HCT116 (cell line): ENCODE results near the gene GPX3. TPM values are rescaled to one million over a fixed set of nuclear protein-coding genes. Genes with fewer than 3 reads are reported as not detected.

Source experiments
- ATAC-seq: fragments of 200-7000 bp; cut with Tn5 transposase; 2 replicates; pipeline ENCODE4 v1.9.1; 2020; ENCODE audit warnings: mild to moderate bottlenecking, moderate library complexity
- BruUV-seq: library from RNA; stranded (reverse); fragments of 400-500 nt; replicated peaks from 2 replicates; lab custom pipeline; 2021; lab: Mats Ljungman, UMichigan
- CTCF ChIA-PET: fragments of 300-600 bp; sonication (Branson Sonifier 250); formaldehyde crosslinking; loops from one replicate; lab custom pipeline; 2021; ENCODE audit warnings: antibody characterized with exemption; lab: Charles Lee
- POLR2A ChIA-PET: fragments of 300-600, 350-600 bp; sonication (Branson Sonifier 250); formaldehyde crosslinking; loops from one replicate; lab custom pipeline; 2021; ENCODE audit warnings: antibody characterized with exemption; lab: Charles Lee
- RAD21 ChIA-PET, 2 experiments: fragments of 300-600 bp; sonication (Branson Sonifier 250); formaldehyde crosslinking; loops; one replicate each; lab custom pipeline; 2023; ENCODE audit warnings: low total read pairs in 2 of 2; ENCODE audit not compliant: uncharacterized antibody in 2 of 2, unreplicated experiment in 2 of 2, low non-redundant PET in 1 of 2; lab: Charles Lee
- DNase-seq: peaks from one replicate; pipeline ENCODE4 v3.0.0-alpha.2; 2010; ENCODE audit warnings: low read depth, low spot score
- H2AFZ ChIP-seq: fragments of 200-600 bp; shearing (Covaris generic), sonication (generic); 2 replicates; pipeline ENCODE4 v1.6.1; 2017; ENCODE audit warnings: low read depth, mixed run types, mixed read lengths, antibody characterized with exemption, low read length; ENCODE audit not compliant: poor library complexity, severe bottlenecking
- H3K27ac ChIP-seq: 2 replicates; pipeline ENCODE4 v1.5.1; 2012; ENCODE audit warnings: low read depth, low read length
- H3K27me3 ChIP-seq: fragments of 200-600 bp; sonication (generic); 2 replicates; pipeline ENCODE4 v1.6.1; 2016; ENCODE audit warnings: mixed run types, low read length, mixed read lengths; ENCODE audit not compliant: insufficient read depth
- H3K36me3 ChIP-seq, 2 experiments: fragments of 200-500 bp in 1 of 2; fragments of 200-600 bp in 1 of 2; sonication (Bioruptor generic) in 1 of 2; sonication (generic) in 1 of 2; 2 replicates each; pipeline versions ENCODE4 v1.5.1 to v1.6.1; 2014 to 2016; ENCODE audit warnings: low read length in 2 of 2, inconsistent platforms in 1 of 2, mixed read lengths in 1 of 2, mixed run types in 1 of 2; ENCODE audit not compliant: insufficient read depth in 2 of 2, control insufficient read depth in 1 of 2
- H3K4me1 ChIP-seq, 2 experiments: fragments of 200-600 bp in 1 of 2; sonication (generic) in 1 of 2; 2 replicates each; pipeline versions ENCODE4 v1.5.1 to v1.6.1; 2012 to 2017; ENCODE audit warnings: low read length in 2 of 2, inconsistent platforms in 1 of 2, mild to moderate bottlenecking in 1 of 2, mixed read lengths in 1 of 2, mixed run types in 1 of 2, moderate library complexity in 1 of 2; ENCODE audit not compliant: insufficient read depth in 2 of 2, control insufficient read depth in 1 of 2
- H3K4me2 ChIP-seq: fragments of 200-600 bp; sonication (generic); 2 replicates; pipeline ENCODE4 v1.6.1; 2017; ENCODE audit warnings: mixed run types, low read length, mixed read lengths
- H3K4me3 ChIP-seq, 2 experiments: fragments of 200-600 bp in 1 of 2; sonication (generic) in 1 of 2; replicated peaks in 1 of 2; 2 replicates each; pipeline ENCODE4 v1.5.1; 2011 to 2016; ENCODE audit warnings: low read length in 2 of 2, control low read depth in 1 of 2, low read depth in 1 of 2, mild to moderate bottlenecking in 1 of 2, mixed read lengths in 1 of 2, mixed run types in 1 of 2
- H3K79me2 ChIP-seq: fragments of 200-600 bp; sonication (generic); 2 replicates; pipeline ENCODE4 v1.6.1; 2017; ENCODE audit warnings: mild to moderate bottlenecking, mixed run types, low read length, moderate library complexity, mixed read lengths; ENCODE audit not compliant: insufficient read depth
- H3K9ac ChIP-seq: fragments of 200-600 bp; sonication (generic); 2 replicates; pipeline ENCODE4 v1.6.1; 2016; ENCODE audit warnings: low read length, mixed read lengths
- H3K9me2 ChIP-seq: fragments of 200-600 bp; sonication (generic), shearing (Covaris generic); 2 replicates; pipeline ENCODE4 v1.6.1; 2017; ENCODE audit warnings: mixed run types, mild to moderate bottlenecking, moderate library complexity; ENCODE audit not compliant: insufficient read depth
- H3K9me3 ChIP-seq, 2 experiments: fragments of 200-500 bp in 1 of 2; fragments of 200-600 bp in 1 of 2; sonication (Bioruptor generic) in 1 of 2; sonication (generic) in 1 of 2; 2 replicates each; pipeline ENCODE4 v1.6.1; 2014 to 2017; ENCODE audit warnings: low read length in 2 of 2, mixed read lengths in 2 of 2, inconsistent platforms in 1 of 2, low read depth in 1 of 2, mild to moderate bottlenecking in 1 of 2, mixed run types in 1 of 2, moderate library complexity in 1 of 2; ENCODE audit not compliant: control insufficient read depth in 1 of 2, insufficient read depth in 1 of 2
- H4K20me1 ChIP-seq: fragments of 200-600 bp; sonication (generic), shearing (Covaris generic); 2 replicates; pipeline ENCODE4 v1.6.1; 2017; ENCODE audit warnings: mixed run types, mild to moderate bottlenecking, moderate library complexity; ENCODE audit not compliant: insufficient read depth
- CEBPB ChIP-seq: IDR thresholded peaks from 2 replicates; pipeline ENCODE4 v1.6.1; 2012; ENCODE audit warnings: low read depth
- ELF1 ChIP-seq: IDR thresholded peaks from 2 replicates; pipeline ENCODE4 v1.6.1; 2012; ENCODE audit warnings: low read depth, borderline replicate concordance
- EZH2 ChIP-seq: fragments of 200-600 bp; sonication (generic); IDR thresholded peaks from 2 replicates; pipeline ENCODE4 v1.6.1; 2017; ENCODE audit warnings: antibody characterized with exemption, mixed run types
- POLR2A ChIP-seq: IDR thresholded peaks from 2 replicates; pipeline ENCODE4 v1.7.0; 2011; ENCODE audit warnings: borderline replicate concordance; ENCODE audit not compliant: insufficient read depth, insufficient read length; ENCODE audit errors: extremely low read depth
- POLR2AphosphoS5 ChIP-seq: IDR thresholded peaks from 2 replicates; pipeline ENCODE4 v1.6.1; 2011; ENCODE audit warnings: mild to moderate bottlenecking, low read depth, low read length, moderate library complexity
- RAD21 ChIP-seq: IDR thresholded peaks from 2 replicates; pipeline ENCODE4 v1.6.1; 2012; ENCODE audit warnings: low read depth, mild to moderate bottlenecking
- SIN3A ChIP-seq: IDR thresholded peaks from 2 replicates; pipeline ENCODE4 v1.6.1; 2012; ENCODE audit warnings: low read depth
- SP1 ChIP-seq: IDR thresholded peaks from 2 replicates; pipeline ENCODE4 v1.6.1; 2012; ENCODE audit warnings: low read depth
- ZNF274 ChIP-seq: fragments of 200-500 bp; sonication (Bioruptor generic); IDR thresholded peaks from 2 replicates; pipeline ENCODE4 v1.6.1; 2014; ENCODE audit warnings: mild to moderate bottlenecking, low read depth, low read length, inconsistent platforms
- intact Hi-C: fragments of 100-400 bp; cut with micrococcal nuclease; formaldehyde crosslinking; loops from 2 replicates; pipeline ENCODE4 v1.10.0; 2022
- total RNA-seq: library from RNA; stranded (reverse); gene quantifications from one replicate; pipeline ENCODE4 v1.2.1, GENCODE V29; 2021; ENCODE audit not compliant: unreplicated experiment

The GPX3 gene
- total RNA-seq, 1 experiment from 2014 or later = 0.96 TPM

- Histone ChIP-seq H3K4me2 (peak overlapping the region; percentile 55), H3K27me3 (no peaks in the 10 kb centered on the region), H3K9ac (no peak overlapping the region), H3K79me2 (peaks cover 43% of the 10 kb centered on the region), H2AFZ (no peak overlapping the region), H3K4me1 (peaks cover 23 to 57% of the 10 kb centered on the region in 2 experiments), H3K9me3 (no peaks in the 10 kb centered on the region), H3K9me2 (no peaks in the 10 kb centered on the region), H4K20me1 (no peaks in the 10 kb centered on the region; the same call in 1 of the 2 replicates), H3K27ac (no peak overlapping the region), H3K4me3 (peak overlapping the region in 1 of 2 experiments; percentile 4; a peak in 1 of 4 replicates), H3K36me3 (no peaks in the 10 kb centered on the region)
- CTCF ChIA-PET = no interaction called here
- intact Hi-C loops = no loop called here
- BruUV-seq = no TSS peak
- DNase-seq (no peak), ATAC-seq (no peak)
- TF ChIP-seq SIN3A (no peak), POLR2AphosphoS5 (no peak)
- RAD21 ChIA-PET = no interaction called here
- POLR2A ChIA-PET = interaction anchor here (0.7 kb wide), 1 partner anchor 291 kb away, joined by 4 read pairs; no protein-coding TSS in a partner anchor
These were observed 52.9 kb downstream of the GPX3 start for GRCh38 chr5:151073280-151073679.

DNA sequence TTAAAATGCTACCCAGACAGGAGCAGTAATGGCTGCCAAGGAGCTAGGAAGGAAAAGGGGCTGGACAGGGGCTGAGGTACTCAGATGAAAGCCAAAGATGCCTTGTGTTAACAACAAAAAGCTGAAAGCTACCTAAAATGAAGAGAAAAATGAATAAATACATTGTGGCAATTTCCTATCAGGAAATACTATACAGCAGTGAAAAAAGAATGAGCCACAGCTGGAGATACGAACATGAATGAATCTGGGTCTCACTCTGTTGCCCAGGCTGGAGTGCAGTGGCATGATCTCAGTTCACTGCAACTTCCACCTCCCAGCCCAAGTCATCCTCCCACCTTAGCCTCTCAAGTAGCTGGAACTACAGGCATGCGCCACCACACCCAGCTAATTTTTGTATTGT lies 54.2 kb downstream of the GPX3 start:
- no peaks in the 10 kb centered on the region for H3K9me3 ChIP-seq
- no peak overlapping the region for H3K27ac ChIP-seq
- BruUV-seq = no TSS peak
- H3K4me3 ChIP-seq = no peak overlapping the region
- no peaks in the 10 kb centered on the region for H3K36me3 ChIP-seq
- no peak overlapping the region for H2AFZ ChIP-seq
- H3K4me2 ChIP-seq = no peak overlapping the region
- H3K27me3 ChIP-seq = no peaks in the 10 kb centered on the region
- intact Hi-C loops = no loop called here
- no peak for ATAC-seq
- POLR2A ChIA-PET = no interaction called here
- DNase-seq = no peak
- no peak overlapping the region for H3K9ac ChIP-seq
- H4K20me1 ChIP-seq = no peaks in the 10 kb centered on the region; the same call in 1 of the 2 replicates
- H3K9me2 ChIP-seq = no peaks in the 10 kb centered on the region
- H3K4me1 ChIP-seq = peaks cover 25 to 58% of the 10 kb centered on the region in 2 experiments
- TF ChIP-seq ELF1 (no peak), POLR2A (no peak), EZH2 (no peak), SP1 (no peak), CEBPB (no peak), ZNF274 (no peak), RAD21 (no peak)
- CTCF ChIA-PET = interaction anchor here (1.2 kb wide), 1 partner anchor 23 kb away, joined by 3 read pairs; no protein-coding TSS in a partner anchor
- H3K79me2 ChIP-seq = peaks cover 43% of the 10 kb centered on the region
- RAD21 ChIA-PET = no interaction called here
